ENCODE measurements around the gene HMGCL.
"Not testable (repeated sequence)": the region's sequence is repeated elsewhere in the genome, so short reads cannot be mapped to it uniquely, and the experiment has no call there.

Gene HMGCL

GRCh38 chr1:23825762-23826522 lies 713 bp upstream of the HMGCL start:
- no peak for DNase-seq

GRCh38 chr1:23824711-23825075 lies 536 bp downstream of the HMGCL start:
- no peak for DNase-seq

- DNase-seq, result no peak
Measured at GRCh38 chr1:23823767-23824166, 1.5 kb downstream of the HMGCL start.

GRCh38 chr1:23817633-23818032 lies 7.6 kb downstream of the HMGCL start:
- DNase-seq, result no peak

- DNase-seq, result no peak
Measured at GRCh38 chr1:23816906-23817305, 8.3 kb downstream of the HMGCL start.

- DNase-seq, result no peak
Measured at GRCh38 chr1:23816361-23816760, 8.9 kb downstream of the HMGCL start.

GRCh38 chr1:23814016-23814415 lies 11.2 kb downstream of the HMGCL start:
- DNase-seq, result no peak

- DNase-seq, result peak; percentile 38 to 41
Measured at GRCh38 chr1:23810818-23811540, 14.2 kb downstream of the HMGCL start.

GRCh38 chr1:23809751-23810171 lies 15.5 kb downstream of the HMGCL start:
- peak; percentile 73 to 74 for DNase-seq

- DNase-seq, result no peak
Measured at GRCh38 chr1:23807453-23807852, 17.8 kb downstream of the HMGCL start.

GRCh38 chr1:23806280-23806679 lies 18.9 kb downstream of the HMGCL start:
- DNase-seq, result no peak

GRCh38 chr1:23805025-23805424 lies 20.2 kb downstream of the HMGCL start:
- no peak for DNase-seq

GRCh38 chr1:23804183-23804835 lies 20.9 kb downstream of the HMGCL start:
- DNase-seq, result no peak

GRCh38 chr1:23803674-23804073 lies 21.6 kb downstream of the HMGCL start:
- DNase-seq, result no peak

- DNase-seq, result not testable (repeated sequence)
Measured at GRCh38 chr1:23802809-23803342, 22.4 kb downstream of the HMGCL start.

GRCh38 chr1:23801876-23802275 lies 23.4 kb downstream of the HMGCL start:
- no peak for DNase-seq

GRCh38 chr1:23801338-23801748 lies 23.9 kb downstream of the HMGCL start:
- DNase-seq, result no peak

GRCh38 chr1:23800400-23801337 lies 24.6 kb downstream of the HMGCL start, which contains the start of gene GALE:
GALE (minus strand) TSS chr1:23800754; CDS start chr1:23799007, 1,747 bp downstream.
- peak; percentile 98 for DNase-seq

- no peak for DNase-seq
Measured at GRCh38 chr1:23799570-23800399, 25.4 kb downstream of the HMGCL start.

- DNase-seq, result no peak
Measured at GRCh38 chr1:23799255-23799569, 26.0 kb downstream of the HMGCL start.

- no peak for DNase-seq
Measured at GRCh38 chr1:23798662-23799142, 26.5 kb downstream of the HMGCL start.

Measured in activated CD4-positive, alpha-beta T cell treated with anti-CD3 and anti-CD28 coated beads, Interleukin-2, amount 50 U/mL, for 4 hours (primary cell).